Bone marrow (tissue), 2 donors: ENCODE results near the gene CNTN4.

ENCODE experiments used
- DNase-seq, 2 donors: peaks; one replicate each; lab custom pipeline; 2025; lab: John Stamatoyannopoulos, UW

The CNTN4 gene

DNA sequence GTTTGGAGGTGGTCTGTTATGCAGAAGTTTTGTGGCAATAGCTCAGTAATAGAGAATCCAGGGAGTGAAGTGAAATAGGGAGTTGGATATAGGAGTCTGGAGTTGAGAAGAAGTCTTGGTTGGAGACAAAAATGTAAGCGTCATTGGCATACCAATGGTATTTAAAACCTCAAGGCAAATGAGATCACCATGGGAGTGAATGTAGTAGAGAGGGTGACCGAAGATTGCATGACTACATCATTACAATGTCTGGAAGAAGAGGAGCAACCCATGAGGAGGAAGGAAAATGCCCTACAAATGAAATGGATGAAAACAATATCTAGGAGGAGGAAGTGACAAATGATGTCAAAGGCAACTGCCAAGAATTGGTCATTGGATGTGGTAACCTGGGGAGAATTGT is 54.4 kb downstream of the CNTN4 start:
- DNase-seq: no peak

GRCh38 chr3:2153547-2153946 is 54.9 kb downstream of the CNTN4 start:
- DNase-seq: no peak

DNA sequence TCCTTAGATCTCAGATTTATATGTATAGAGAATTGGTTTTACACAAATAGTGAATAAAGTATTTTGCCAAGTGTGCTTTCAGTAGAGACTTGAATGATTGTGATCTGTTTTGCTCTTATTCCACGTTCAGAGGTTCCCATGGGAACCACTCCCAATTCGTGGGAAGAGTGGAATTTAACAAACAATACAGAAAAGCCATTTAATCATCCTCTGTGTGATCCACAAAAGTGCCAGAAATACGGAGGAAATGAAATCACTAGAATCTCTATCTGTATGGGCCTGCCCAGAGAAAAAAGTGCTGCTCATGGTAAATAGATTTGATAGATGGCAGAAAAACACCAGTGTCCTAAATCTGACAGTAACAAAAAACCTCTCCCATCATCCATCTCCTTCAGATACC is 56.0 kb downstream of the CNTN4 start:
- DNase-seq: no peak

DNA sequence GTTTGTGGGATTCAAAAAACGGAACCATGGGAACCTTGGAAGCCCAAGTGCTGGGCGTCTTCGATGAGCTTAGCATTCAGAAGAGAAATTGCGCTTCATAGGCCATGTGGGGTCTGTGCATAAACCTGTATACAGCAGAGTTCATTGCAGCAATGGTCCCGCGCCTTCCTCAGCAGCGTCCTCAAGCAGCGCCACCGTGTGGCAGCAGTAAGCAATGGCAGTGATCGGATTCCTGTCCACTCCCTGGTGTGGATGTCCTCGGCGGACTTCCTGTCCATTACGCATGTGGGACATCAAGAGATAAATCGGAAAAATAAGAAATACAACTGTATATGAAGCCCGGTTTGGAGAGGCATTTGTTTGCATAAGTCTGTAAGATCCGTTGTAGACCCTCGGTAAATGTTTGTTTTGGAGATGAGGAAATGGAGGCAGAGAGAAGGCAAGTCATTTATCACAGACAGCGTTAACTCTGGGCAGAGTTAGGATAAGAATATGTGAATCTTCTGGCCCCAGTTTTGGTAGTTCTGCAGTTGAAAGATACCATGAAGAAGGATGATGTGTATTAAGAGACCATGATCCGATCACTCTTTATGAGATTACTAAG is 57.7 kb downstream of the CNTN4 start:
- DNase-seq: no peak

DNA sequence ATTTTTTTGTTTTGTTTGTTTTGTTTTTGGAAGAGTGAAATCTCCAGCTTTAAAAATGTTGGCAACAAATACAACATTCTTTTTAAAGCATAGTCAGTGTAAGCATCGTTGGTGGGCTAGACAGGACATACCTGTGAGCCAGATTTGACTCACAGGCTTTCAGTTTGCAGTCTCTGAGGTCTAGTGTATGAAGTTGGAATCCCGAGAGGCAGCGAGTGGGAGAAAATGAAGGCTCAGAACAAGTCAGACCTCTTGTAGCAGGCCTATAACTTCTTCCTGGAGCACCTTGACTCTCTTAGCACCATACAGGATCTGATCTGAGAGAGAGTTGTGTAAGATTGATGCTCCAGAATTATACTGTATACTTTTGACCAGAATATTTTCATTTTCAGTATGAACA is 60.2 kb downstream of the CNTN4 start:
- DNase-seq: no peak

DNA sequence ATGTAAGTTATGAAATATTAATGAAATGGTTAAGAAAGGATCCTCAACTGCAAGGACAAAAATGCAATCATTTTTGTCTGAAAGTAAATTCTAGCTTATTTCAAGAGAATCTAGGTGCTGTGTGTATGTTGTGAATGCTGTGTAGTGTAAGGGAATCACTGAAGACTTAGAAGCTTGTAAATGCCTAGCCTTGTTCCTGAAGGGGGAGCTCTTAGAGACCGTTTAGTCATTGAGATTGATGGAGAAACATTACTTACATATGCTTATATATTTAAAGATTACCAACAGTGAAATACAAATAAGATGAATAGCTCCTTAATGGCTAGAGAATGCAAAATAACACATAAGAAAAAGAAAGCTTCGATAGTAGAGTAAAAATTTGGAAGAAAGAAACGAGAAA is 67.9 kb downstream of the CNTN4 start:
- no peak for DNase-seq

GRCh38 chr3:2172561-2173171 is 74.0 kb downstream of the CNTN4 start:
- no peak for DNase-seq

- no peak for DNase-seq
These were observed 82.0 kb downstream of the CNTN4 start for GRCh38 chr3:2180634-2181033.

GRCh38 chr3:2198776-2199279 is 100.2 kb downstream of the CNTN4 start:
- no peak for DNase-seq

GRCh38 chr3:2204054-2204453 is 105.4 kb downstream of the CNTN4 start:
- no peak for DNase-seq

GRCh38 chr3:2205692-2206091 is 107.0 kb downstream of the CNTN4 start:
- DNase-seq: no peak

DNA sequence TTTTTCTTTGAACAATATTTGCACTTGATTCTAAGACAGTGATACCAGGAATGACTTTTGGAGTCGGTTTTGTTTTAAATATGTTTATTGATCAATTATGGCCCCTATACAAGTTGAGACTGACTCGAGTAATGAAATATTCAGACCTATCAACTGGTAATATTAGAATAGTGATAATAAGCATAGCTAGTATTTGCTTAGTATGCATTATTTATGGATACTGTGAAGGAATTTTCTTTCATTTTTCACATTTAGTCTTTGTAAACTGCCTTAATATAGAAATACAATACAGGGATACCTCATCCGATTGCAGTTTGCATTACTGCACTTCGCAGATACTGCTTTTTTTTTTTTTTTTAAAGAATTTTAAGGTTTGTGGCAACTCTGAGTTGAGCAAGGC is 107.9 kb downstream of the CNTN4 start:
- DNase-seq: no peak

DNA sequence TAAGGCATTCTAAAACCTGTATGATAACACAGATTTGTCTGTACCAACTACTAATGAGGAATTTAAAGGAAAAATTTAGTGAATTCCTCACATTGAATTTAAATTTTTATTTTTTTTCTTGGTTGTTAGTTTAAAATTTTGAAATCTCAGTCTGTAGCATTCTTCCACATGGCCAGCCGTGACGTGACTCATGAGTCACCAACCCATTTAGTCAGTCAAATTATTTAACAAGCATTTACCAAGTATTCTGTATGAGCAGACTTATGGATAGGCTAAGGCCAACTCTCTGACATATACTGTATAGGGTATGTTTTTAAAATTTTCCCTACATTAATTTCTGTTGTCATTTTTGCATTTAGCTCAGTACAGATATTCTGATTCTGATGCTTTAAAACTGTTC is 112.9 kb downstream of the CNTN4 start:
- no peak for DNase-seq

GRCh38 chr3:2212206-2212605 is 113.5 kb downstream of the CNTN4 start:
- DNase-seq: no peak

GRCh38 chr3:2218375-2218774 is 119.7 kb downstream of the CNTN4 start:
- DNase-seq: no peak

DNA sequence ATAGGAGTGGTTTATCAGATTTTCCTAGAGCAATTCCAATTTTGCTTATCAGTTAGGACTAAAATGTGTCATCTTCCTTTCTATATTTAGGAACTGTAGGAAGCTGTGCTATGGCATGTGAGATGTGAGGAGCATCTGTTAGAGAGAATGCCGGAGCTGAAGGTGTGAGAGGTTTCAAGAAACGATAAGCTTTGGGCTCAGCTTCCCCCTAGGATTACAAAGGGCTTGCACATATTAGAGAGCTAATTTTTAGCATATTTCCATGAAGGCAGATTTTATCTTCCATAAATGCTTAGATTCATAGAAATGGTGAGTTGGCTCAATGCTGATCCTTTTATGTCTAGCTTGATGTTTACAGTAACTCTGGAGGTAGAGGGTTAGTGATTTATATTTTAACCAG is 120.2 kb downstream of the CNTN4 start:
- no peak for DNase-seq

GRCh38 chr3:2236203-2236602 is 137.5 kb downstream of the CNTN4 start:
- no peak for DNase-seq

DNA sequence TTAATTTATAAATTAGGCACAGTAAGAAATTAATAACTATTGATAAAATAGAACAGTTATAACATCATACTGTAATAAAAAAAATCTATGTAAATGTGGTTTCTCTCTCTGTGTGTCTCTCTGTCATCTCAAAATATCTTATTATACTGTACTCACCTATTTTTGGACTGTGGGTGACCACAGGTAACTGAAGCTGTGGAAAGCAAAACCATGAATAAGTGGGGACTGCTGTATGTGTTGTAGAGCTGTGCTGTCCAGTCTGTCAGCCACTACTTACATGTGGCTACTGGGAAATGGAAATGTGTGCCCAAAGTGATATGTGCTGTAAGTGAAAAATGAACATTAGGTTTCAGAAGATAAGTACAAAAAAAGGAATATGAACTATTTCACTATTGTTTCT is 145.5 kb downstream of the CNTN4 start:
- DNase-seq: no peak

GRCh38 chr3:2246873-2247648 is 148.4 kb downstream of the CNTN4 start:
- no peak for DNase-seq

DNA sequence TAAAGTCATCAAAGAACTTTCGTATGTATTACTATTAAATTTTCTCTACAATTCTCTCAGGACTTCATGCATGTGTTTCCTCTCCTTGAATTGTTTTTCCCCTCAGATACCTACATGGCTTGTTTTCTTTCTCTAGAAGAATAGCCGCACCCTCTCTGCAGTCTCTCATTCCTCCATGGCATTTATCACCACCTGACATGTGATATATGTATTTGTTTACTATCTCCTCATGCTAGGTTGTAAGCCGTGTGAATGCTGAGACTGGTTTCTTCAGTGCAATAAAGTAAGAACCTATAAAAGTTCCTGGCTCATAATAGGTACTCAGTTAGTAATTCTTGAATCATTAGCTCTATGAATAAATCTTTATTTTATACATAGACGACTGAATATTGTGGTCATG is 149.2 kb downstream of the CNTN4 start:
- no peak for DNase-seq

DNA sequence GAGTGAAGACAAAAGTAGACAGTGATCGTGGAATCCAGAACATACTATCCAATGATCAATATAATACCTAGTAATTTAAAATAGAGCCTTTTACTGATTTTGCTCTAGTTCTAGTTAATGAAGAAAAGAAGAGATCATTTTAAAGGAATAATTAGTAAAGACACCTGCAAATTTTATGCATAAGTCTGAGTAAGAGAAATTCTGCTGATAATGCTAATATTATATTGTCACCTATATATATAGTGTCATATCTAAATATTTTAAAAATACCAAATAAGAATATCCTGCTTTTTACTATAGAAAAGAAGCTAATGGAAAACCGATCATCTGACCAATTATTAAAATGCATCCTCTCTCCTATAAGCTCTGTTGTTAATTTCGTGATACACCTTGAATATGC is 152.1 kb downstream of the CNTN4 start:
- no peak for DNase-seq

DNA sequence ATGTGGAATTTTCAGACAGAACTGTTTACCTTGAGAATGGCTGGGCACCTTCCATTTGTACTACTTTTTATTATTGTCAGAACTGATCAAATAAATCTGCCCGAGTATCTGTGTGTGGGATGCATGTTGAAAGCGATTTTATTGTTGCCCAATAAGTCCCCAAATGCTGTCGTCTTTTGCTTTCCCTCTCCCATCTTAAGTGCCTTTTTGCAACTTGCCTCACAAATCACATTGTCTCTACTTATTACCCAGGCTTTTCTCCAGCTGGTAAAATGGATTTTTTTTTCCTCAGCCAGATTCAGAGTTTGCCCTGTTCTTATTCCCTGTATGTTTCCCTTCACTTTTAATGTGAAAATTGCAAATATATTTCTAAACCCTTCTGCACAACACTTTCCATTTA is 163.1 kb downstream of the CNTN4 start:
- no peak for DNase-seq

DNA sequence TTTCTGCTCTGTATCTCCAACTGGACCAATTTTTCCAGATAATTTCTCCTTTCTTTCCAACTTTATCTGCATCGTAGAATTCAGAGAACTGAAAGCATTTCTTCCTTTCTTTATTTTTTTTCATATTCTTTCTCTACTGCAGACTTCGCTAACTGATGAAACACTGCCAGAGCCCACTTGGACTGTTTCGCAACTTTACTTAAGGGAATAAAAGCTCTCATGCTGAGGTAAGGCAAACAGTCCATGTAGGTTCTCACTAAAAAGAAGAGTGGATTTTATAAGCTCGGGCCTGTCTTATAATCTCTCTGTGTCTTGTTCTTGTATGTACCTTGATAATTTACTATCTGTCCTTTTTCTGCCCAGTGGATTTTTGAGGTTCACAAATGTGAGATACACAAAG is 163.5 kb downstream of the CNTN4 start:
- no peak for DNase-seq
